T-helper 2 cell treated with Interferon-gamma antibody and Interleukin-4, amounts not matched to agents 100 ng/mL and 5 ng/mL, for 36 hours (primary cell): Measurements from ENCODE around the gene FRRS1L. TPM values are rescaled to one million over a fixed set of nuclear protein-coding genes. Genes with fewer than 3 reads are reported as not detected.

ENCODE experiments used
- intact Hi-C: fragments of 100-400 bp; cut with micrococcal nuclease; formaldehyde crosslinking; loops from one replicate; pipeline ENCODE4 v1.15.1; 2023
- total RNA-seq: library from RNA; stranded (reverse); gene quantifications from 2 replicates; pipeline ENCODE4 v1.2.3, GENCODE V29; 2022

Gene FRRS1L
- total RNA-seq, 1 donor from 2014 or later = not detected

DNA sequence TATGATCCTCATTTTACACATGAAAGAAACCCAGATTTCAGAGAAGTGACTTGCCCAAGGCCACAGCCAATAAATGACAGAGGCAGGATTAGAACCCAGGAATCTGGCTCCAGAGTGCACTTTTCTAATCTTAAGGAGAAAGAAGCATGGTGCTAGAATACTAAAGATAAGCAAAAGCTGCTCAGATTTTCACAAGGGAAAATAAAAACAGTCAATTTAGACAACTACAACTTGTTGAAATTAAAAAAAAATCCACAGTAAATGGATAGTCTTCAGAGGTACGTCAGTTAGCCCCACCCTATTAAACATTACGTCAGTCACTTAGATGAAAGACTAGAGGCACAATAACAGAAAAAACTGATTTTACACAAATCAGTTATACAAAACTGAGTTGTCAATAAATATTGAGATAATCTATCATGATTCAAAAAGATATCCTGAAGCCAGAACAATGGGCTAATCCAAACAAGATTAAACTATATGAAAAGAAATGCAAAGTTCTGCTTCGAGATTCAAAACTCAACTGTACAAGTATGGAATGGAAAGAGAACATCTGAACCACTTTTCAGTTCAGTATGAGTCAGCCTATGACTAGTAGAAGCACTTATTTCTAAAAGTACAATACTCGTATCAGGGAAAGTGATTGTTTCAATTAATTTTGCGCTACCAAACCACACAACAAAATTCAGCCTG lies 56.6 kb downstream of the FRRS1L start:
- intact Hi-C loops = loop anchor here (1.0 to 10.0 kb wide), 5 partner anchors 8 to 1044 kb away; no protein-coding TSS in a partner anchor

- intact Hi-C loops = loop anchor here (1.0 to 10.0 kb wide), 6 partner anchors 8 to 1145 kb away; partner anchors contain the start of gene TXN
Observed at GRCh38 chr9:109109967-109110328, 57.1 kb downstream of the FRRS1L start.

GRCh38 chr9:109108318-109108717 lies 58.7 kb downstream of the FRRS1L start:
- intact Hi-C loops = loop anchor here (10.0 kb wide), 1 partner anchor 1146 kb away; the partner anchor contains the start of gene TXN

DNA sequence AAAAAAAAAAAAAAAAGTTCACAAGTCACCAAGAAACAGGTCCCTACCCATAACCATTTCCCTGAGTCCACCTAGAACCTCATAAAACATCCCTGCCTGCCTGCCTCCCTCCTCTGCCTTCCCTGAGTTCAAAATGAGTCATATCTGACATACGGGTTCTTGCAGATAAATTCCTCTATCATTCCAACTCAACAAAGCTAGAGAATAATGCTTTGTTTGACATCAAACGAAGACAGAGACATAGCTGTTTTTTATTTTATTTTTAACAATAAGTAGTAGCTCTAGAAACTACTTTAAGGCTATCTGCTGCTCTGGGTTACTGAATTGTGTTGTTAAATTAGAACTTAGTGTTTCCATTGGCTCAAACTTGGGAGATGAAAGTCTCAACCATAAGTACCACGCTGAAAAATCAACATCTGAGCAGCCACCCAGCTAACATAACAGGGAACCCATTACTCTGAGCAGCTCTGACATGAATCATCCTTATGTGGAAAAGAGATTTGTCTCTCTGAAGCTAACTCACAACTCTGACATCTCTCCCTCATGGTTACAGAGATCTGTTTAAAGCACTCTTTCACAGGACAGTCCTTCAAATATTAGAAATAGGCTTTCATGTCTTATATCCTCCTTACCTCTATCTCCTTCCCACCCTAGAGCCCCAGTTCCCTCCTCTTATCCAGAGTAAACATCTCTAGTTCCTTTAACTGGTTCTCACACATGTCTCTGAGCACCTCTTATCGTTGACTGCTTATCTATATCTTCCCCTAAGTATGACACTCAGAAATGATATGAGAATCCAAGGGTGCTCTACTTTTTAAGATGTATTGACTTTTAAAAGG lies 59.4 kb downstream of the FRRS1L start:
- intact Hi-C loops = loop anchor here (10.0 kb wide), 1 partner anchor 1147 kb away; the partner anchor contains the start of gene TXN

DNA sequence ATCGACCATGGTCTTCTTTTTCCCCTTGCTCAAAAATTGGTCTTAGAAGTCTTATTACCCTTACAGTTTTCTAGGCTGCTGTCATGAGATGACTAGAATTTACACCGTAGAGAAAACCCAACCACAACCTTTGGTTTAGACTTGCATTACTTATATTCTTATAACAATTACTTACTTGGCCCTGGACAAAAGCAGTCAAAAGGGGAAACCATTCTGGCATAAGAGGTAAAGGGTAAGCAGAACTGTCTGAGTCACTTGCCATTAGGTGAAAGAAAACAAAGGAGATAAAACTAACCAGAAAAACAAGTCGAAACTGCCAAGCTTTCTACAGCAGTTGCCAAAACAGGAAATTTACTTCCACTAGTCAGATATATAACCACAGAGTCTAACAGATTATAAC lies 65.2 kb downstream of the FRRS1L start:
- intact Hi-C loops = loop anchor here (1.0 to 10.0 kb wide), 5 partner anchors 8 to 1153 kb away; partner anchors contain the start of genes CTNNAL1 and TXN

DNA sequence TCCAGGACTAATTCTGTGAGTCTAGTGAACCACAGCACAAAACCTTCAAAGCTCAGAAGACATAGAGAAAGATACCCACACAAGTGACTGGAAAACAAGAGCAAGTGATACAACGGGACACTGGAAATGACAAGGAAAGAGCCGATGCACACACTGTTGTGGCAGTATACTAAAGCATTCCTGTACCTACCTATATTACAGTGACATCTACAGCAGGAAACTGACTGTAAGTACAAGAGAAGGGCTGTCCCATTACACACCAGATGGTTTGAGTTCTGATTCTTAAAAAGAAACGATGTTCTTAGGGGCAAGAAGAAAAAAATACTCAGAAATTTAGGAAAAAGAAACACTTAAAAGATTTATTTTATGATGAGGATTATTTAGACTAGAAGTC lies 65.8 kb downstream of the FRRS1L start:
- intact Hi-C loops = loop anchor here (1.0 to 10.0 kb wide), 5 partner anchors 9 to 1154 kb away; partner anchors contain the start of genes CTNNAL1 and TXN

GRCh38 chr9:109100543-109101201 lies 66.4 kb downstream of the FRRS1L start:
- intact Hi-C loops = loop anchor here (1.0 to 10.0 kb wide), 5 partner anchors 10 to 1154 kb away; partner anchors contain the start of genes CTNNAL1 and TXN

- intact Hi-C loops = no loop called here
Observed at GRCh38 chr9:109098960-109099308, 68.1 kb downstream of the FRRS1L start.

GRCh38 chr9:109098171-109098959 lies 68.7 kb downstream of the FRRS1L start:
- intact Hi-C loops = no loop called here

DNA sequence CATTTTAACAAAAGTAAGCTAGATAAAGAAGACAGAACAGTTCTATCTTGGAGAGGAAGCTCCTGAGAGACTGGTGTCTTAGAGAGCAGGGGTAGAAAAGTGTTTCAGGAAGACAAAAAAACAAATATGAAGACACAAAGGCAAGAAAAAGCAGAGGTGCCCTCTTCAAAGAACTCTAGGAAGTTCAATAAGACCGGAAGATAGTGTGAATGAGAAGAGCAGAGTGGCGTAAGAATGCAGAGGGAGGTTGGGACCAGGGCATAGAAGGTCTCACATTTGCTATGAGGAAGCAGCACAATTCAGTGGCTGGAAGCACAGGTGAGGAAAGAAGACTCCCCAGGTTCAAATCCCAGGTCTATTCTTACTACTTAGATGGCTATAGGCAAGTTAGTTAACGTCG lies 69.9 kb downstream of the FRRS1L start:
- intact Hi-C loops = no loop called here

GRCh38 chr9:109095321-109095720 lies 71.7 kb downstream of the FRRS1L start:
- intact Hi-C loops = no loop called here

GRCh38 chr9:109094268-109094667 lies 72.8 kb downstream of the FRRS1L start:
- intact Hi-C loops = no loop called here

DNA sequence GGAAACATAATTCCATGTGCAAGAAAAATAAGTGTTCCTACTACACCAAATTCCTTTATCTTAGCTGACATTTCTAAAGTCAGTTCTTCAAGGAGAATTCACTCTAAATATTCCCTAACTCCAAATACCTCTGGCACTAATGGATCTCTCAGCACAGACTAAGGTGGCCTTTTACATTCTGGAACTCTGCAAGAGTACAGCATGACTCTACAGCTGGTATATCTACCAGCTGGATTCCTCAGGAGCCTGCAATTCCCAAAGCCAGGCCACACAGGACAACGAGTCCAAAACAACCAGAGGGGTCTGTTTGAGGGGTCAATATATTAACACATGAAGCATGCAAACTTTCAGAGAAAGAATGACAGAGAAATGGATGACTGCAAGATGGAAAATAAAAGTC lies 74.5 kb downstream of the FRRS1L start:
- intact Hi-C loops = no loop called here

GRCh38 chr9:109092051-109092580 lies 74.9 kb downstream of the FRRS1L start:
- intact Hi-C loops = no loop called here

DNA sequence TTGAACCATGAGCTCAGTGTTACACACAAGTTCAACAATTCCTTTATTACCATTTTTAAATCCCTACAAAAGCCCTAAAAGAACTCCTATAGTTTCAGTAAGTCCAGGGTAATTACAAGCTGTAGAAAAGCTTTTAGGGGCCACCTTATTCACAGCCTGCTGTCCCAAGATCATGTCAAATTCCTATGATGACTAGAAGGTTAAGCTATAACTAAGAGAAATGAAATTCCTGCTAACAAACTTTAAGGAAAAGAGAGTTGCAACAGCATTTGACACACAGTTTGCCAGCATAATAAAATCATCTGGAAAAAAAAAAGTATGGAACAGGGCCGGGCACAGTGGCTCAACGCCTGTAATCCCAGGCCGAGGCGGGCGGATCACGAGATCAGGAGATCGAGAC lies 78.8 kb downstream of the FRRS1L start:
- intact Hi-C loops = no loop called here

- intact Hi-C loops = no loop called here
Observed at GRCh38 chr9:109087795-109088194, 79.3 kb downstream of the FRRS1L start.

GRCh38 chr9:109086221-109086620 lies 80.8 kb downstream of the FRRS1L start:
- intact Hi-C loops = no loop called here

DNA sequence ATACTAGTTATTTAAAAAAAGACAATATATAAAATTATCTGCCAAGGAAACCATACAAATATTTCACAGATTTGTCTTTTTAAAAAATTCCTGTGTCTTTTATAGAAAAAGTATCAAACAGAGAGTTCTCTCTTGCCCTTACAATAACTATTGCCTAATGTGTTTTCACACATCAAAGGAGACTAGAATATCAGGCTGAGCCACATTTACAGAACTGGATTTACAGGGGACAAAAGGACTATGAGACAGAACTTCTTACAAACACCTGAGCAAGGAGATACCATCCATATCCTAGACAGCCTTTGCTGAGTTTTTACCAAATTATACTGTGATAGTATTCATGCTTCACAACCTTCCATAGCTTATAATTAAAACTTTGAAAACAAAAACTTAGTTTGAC lies 81.5 kb downstream of the FRRS1L start:
- intact Hi-C loops = no loop called here

- intact Hi-C loops = no loop called here
Observed at GRCh38 chr9:109083813-109084405, 83.1 kb downstream of the FRRS1L start.

DNA sequence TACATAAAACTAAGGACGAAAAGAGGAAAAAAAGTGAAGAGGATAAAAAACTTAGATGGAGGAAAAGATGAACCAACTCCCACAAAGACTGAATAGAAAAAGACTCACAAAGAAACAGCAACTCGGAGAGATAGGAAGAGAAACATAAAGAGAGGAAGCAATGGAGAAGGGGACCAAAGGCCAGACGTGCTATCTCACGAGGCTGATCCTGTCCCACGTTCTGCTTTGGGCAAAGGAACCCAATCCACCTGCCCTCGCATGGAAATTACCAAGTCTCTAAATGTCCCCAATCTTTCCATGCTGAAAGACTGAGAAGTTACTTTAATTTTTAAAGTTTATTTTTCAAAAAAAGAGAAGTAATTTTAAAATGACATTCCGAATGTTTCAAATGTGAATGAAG lies 83.9 kb downstream of the FRRS1L start:
- intact Hi-C loops = no loop called here
